GM21515 (cell line): ENCODE results near the gene CDS2.

ENCODE experiments used
- ATAC-seq: cut with Tn5 transposase; IDR thresholded peaks from one replicate; pipeline ENCODE4 v1.9.1; 2021; ENCODE audit not compliant: unreplicated experiment

CDS2 gene

DNA sequence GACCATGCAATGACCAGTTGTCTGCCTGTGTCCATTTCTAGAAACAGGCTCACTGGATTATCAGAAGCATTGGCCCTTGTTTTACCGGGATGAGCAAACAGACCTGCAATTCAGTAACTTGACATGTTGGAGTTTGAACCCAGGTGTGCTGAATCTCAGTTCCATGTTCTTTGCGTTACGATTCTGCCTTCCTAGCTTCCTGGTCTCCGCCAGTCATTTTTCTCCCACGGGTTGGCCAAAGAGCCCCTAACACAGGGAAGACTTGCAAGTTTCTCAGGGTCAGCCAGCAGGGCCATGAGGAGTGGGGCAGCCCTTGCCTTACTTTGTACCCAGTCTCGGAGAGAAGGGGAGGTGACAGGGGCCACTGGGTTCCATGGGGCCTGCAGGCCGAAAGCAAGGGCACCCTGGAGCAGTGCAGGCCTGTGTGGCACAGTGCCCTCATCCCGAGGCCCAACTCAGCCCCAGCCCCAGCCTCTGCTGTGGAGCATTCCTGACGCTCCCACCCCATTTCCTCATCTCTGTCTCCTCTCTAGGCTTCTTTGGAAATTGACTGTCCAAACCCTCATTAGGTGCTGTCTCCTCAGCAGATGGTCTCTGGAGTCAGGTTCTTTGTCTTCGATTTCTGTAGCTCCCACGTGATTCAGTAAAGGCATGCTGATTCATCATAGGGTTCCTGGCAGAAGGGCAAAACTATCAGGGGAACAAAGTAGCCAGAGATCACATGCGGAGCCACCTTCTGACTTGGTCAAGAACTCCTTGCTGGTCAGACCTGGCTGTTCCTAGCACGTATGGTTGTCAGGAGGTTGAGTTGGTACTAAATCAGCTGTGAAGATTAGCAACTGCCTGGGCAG lies 23.6 kb downstream of the CDS2 start:
- ATAC-seq = no peak

DNA sequence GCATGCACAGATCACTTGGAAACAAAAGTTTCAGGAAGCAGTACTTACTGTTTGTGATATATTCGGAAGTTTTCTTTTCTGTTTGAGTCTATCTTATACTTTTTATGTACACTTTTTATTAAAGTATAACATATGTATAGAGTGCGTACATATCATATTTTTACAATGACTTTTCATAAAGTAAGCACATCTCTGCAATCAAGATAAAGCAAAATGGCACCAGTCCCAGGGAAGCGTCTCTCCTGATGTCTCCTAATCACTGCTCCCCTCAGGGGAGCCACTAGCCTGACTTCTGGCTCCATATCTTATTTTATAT lies 26.3 kb downstream of the CDS2 start:
- no peak for ATAC-seq

DNA sequence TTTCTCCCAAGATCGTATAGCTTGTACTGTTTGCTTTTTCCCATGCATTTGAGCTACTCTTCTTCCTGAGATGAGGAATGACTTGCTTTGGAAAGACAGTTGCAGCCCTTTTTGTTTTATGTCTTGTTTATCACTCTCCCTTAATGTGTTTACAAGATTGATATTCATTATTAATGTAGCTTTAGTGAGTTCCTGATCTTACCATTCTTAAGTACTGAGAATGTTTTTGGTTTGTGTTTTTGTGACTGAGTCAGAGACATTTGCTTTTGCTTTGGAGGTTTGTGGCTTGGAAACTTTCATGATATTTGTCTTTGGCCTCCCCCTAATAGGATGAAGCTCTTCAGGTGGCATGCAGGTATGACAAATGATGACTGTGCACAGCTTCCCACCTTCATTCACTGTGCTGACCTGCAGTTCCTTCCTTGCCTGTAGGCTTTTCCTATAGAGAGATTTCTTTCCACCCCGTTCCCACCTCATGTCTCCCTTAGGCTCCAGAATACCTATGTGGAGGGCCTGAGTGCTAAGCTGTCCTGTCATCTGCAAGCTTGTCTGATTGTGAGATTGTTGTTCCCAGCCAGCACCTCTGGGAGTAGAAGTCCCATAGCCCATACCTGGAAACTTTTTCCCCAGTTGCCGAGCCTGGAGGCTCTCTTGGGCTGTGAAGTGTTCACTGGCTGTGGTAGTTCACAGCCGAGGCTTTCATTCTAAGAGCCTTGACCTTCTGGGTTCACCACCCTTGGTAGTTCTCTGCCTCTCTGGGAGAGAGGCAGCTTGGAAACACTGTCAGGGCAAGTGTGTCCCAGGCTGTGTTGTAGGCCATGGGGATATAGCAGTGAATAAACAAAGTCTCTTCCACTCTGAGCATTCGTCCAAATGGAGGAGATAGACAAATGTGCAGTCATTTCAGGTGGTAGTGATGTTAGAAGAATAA lies 27.1 kb downstream of the CDS2 start:
- no peak for ATAC-seq

DNA sequence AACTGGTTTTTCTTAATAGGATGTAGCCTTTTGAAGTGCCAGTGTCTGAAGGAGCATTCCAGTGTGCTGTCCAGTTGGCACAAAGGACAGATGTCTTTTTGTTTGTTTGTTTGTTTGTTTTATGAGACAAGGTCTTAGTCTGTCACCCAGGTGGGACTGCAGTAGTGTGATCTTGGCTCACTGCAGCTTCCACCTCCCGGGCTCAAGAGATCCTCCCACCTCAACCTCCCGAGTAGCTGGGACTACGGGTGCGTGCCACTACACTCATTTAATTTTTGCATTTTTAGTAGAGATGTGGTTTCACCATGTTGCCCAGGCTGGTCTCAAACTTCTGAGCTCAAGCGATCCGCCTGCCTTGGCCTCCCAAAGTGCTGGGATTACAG lies 27.7 kb downstream of the CDS2 start:
- no peak for ATAC-seq

DNA sequence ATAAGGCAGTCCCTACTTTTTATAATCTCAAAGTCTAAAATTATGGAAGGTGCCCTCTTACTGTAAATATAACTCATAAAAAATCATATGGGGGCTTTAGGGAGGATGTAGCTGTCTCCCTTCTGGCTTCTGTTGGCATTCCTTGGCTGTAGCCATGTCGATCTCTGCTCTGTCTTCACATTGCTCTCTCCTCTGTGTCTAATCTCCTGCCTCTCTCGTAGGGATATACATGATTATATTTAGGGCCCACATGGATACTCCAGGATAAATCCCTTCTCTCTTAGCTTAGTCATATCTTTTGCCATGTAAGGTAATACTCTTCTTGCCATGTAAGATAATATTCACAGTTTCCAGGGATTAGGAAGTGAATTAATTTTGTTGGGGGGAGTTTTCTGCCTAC lies 28.6 kb downstream of the CDS2 start:
- no peak for ATAC-seq

DNA sequence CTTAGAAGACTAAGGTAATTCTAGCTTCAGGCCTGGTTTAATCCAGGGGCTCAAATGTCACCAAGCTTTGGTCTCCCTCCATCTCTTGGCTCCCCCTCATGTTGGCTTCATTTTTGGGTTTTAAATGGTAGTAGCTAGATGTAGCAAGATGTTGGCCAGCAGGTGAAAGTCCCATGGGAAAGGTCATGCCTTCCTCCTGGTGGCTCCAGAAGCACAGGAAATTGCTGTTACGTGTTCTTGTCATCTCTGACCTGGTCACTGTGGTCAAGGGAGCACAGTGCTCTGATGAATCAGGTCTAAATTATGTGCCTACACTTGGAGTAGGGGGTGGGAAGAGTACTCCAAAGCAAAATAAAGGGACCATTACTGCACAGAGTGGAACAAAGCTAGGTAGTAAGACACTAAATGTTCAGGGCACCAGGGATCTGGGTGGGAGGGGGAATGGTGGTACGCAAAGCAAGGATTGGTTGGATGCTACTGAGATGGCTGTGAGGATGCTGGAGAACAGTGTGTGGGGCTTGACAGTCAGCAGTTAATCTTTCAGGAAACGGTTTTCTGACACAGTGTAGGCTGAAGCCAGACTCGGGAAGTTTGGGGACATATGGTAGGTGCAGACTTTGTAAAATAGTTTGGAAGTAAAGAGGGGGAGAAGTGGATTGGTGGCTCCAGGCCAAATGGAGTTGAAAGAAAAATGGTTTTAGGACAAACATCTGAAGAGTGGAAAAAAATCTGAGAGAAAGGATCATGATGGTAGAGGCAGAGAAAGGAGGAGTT lies 30.1 kb downstream of the CDS2 start:
- no peak for ATAC-seq

DNA sequence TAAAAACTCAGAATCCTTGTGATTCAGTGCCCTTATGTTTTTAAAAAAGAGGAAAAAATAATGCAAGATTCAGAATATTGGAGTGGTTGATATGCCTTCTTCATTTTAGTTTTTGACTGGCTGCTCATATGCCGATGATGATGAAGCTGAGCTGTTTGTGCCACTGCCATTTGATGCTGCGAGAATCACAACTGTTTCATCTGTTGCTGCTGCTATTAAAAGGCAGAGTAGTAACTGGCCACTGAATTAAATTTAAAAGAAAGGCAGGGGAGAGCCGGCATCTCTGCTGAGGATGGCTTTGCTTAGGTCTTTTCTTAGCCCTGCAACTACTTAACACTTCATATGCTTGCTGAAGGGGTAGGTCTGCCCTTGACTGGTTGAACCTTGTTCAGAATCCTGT lies 33.1 kb downstream of the CDS2 start:
- ATAC-seq = no peak

DNA sequence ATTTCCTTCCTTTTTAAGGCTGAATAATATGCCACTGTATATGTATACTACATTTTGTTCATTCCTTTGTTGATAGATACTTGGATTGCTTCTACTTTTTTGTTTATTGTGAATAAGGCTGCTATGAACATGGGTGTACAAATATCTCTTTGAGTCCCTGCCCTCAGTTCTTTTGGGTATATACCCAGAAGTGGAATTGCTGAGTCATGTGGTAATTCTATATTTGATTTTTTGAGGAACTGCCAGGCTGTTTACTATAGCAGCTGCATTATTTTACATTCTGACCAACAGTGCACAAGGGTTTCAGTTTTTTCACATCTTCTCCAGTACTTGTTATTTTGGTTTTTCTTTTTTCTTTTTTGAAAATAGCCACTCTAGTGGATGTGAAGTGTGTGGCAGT lies 34.1 kb downstream of the CDS2 start:
- ATAC-seq = no peak

DNA sequence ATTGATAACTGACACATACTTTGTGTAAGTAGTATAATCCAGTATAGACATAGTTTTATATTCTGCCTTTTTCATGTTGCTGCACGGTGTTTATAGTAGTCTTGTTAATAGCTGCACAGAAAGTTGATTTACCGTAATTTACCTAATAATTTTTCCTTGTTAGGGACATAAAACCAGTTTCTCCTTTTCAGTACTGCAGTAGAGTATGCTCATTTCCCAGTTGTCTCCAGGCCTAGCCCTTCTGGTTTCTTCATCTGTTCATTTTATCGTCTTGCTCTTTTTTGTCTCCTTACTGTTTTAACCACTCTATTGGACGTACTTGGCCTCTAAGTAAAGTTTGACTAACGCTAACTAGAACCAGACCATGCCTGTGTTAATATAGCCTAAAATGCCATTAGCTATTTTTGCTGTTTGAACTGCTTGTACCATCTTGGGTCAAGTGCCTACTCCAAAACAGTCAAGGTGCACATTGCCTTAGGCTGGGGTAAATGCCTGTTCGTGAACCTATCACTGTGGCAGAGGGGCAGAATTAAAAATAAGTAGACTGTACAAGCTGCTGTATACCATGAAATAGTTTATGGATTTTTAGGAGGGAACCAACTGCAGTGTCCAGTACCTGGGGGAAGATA lies 34.8 kb downstream of the CDS2 start:
- ATAC-seq = no peak

DNA sequence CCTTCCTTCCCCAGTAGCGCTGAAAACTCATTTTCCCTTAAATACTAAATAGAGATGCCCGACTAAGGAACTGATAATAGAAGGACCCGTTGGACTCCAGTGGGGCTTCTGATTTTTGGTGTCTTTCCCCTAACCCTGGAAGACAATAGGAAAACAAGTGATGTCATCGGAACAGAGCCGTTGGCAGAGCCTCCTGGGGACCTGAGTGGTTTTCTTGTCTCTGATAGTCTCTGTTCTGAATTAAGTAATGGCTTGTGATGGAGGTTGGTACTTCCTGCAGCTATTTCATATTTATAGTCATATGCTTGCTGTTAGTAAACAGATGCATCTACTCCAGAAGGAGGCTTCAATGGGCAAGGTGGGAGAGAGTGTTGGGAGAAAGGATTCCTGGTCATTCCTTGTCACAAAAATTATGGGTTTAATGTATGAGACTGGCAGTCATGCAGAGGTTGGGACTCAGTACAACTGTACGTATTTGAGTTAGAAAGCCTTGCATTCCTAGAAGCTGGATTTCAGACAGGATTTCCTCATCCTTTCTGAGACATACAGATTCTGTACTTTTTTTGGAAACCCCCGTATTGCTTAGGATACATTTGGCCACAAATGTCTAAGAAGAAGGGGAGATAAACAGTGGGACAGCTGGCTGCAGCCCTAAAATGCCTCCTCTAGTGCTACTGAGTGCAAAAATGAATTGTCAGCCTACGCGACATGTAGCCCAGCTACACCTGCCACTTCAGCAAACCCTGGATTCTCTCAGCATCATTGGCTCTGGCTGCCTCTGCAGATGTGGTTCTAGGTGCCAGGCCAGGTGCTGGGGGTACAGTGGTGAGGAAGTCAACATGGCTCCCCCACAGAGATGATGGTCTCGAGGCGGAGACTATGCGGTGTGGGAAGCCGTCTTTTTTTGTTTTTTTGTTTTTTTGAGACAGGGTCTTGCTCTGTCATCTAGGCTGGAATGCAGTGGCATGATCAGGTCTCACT lies 38.1 kb downstream of the CDS2 start:
- no peak for ATAC-seq

DNA sequence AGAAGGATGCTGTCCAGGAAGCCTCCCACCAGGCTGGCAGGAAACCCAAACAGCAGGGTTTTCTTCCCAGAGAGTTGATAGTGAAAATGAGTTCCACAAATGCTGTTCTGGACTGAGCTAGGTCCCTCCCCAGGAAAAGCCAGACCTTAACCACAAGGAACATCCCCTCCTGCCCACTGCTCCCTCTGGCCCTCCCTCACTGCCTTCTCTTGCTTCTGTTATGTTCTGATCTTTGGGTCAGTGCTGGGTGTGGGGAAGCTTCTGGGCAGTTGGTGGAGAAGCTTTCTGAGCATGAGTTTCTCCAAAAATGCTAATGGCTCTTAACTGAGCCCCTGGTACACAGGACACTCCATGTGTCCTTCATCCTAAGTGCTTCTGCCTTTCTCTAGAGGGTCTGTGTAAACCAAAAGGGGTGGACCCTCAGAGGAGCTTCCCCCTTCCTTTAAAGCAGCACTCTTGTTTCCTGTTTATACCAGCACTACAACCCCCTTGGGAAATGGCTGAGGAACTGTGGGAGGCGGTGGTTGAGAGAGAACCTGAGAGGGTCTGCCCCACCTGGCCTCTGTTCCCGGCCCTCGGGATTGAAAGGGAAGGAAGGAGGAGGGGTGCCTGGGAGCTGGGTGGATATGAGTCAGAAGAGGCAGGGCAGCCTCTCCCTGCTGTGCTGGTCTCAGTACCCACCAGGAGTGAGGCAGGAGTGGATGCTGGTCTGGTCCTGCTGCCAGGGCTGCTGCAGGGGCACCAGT lies 42.0 kb downstream of the CDS2 start:
- no peak for ATAC-seq

DNA sequence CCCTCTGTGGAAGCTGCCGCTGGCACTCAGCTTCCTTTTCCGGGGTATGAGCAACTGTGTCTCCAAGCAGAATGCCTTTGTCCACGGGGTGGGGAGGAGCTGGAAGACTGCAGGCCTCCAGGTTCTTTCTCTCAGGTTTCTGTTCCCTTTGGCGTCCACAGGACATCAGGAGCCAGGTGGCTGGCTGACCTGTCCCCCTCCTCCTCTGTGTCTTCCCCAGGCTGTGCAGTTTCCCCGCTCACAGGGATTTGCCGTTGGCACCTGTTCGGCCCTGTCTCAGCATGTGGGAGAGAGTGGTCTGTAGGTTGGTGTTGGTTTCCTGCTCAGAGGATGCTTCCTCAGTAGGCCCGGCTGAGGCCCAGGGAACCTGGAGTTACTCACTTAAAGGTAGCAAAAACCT lies 43.5 kb downstream of the CDS2 start:
- ATAC-seq = no peak

DNA sequence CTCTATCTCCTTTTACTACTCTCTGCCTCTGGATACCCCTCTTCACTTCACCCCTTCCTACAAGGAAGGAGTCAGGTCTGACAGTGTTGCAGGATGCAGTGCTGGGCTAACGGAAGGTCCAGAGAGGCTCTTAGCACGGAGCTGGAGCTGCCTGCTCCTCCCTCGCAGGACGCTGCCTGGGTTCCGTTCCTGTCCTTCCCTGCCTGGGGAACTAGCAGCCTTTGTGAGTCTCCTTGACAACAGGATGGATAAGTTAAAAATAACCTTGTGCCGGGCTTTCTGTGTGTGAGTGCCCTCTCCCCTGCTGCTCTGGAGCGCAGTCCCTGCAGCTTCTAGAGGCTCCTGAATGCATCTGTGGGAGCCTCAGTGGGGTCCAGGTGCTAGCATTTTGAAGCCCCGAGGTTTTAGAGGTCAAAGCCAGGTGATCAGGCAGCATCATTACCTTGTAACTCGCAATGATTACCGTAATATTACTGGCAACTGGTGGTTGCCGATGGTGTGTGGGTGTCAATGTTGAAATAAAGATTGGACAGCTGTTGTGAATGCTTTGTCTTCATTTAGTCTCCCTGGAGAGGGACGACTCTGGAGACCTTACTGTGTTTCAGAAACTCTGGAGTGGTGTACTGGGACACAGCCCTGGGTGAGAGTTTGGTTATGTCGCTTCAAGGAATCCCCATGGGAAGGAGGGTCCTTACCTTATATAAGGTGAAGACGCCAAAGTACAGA lies 44.4 kb downstream of the CDS2 start:
- peak; percentile 4 for ATAC-seq

DNA sequence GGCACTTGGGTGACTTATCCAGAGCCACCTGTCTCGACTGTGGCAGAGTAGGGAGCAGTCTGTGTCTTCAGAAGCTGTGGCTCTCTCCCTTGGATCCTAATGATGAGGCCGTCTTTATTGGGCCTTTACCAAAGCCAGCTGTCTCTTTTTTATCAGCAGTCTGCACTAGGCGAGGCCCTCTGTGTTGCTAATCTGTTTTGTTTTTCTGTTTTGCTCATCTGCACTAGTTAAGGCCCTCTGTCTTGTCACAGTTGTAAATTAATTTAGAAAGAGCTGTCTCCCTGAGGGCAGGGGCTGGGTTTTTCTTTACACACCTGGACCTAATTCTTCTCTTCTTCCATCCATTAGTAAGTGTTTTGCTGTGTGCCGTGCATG lies 45.0 kb downstream of the CDS2 start:
- ATAC-seq = peak; percentile 42

DNA sequence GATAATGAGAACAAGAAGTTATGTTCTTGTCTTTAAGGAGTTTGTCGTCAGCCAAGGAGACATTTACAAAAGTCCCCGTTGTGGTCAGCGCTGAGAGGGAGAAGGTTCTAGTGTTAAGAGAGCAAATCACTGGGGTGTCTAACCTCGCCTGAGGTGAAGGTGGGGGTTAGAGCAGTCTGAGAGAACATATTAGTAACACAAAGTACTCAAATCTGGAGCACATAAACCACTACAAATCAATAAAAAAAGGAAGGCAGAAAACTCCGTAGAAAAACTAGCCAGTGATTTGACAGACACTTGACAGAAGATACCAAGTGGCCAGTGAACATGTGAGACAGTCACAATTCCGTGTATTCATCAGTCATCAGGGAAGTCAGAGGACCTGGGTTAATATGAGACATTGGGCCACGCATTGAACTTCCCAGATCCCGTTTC lies 45.4 kb downstream of the CDS2 start:
- peak; percentile 42 for ATAC-seq

DNA sequence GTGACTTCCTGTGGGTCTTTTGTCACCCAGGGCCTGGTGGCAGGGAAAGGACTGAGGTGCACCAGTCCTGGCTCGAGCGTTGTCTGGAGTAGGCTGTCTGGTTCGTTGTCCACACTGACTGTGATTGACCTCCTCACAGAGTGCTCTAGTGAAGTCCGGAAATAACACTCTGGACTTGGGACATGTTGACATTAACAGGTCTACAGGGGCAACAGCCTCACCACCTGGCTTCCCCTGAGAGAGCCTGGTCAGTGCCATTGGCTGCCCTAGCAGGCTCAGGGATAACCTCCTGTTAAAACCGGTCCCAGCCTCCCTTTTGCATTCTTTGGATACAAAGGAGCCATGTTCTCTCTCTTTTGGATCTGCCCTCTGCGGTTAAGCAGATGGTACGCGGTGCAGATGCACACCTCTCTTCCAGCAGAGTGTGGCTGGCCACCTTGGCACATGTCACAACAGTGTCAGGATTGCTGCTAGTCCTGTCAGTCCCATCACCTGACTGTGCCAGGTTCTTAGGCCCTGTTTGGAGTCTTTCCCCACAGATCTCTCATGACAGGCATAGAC lies 46.2 kb downstream of the CDS2 start:
- no peak for ATAC-seq

DNA sequence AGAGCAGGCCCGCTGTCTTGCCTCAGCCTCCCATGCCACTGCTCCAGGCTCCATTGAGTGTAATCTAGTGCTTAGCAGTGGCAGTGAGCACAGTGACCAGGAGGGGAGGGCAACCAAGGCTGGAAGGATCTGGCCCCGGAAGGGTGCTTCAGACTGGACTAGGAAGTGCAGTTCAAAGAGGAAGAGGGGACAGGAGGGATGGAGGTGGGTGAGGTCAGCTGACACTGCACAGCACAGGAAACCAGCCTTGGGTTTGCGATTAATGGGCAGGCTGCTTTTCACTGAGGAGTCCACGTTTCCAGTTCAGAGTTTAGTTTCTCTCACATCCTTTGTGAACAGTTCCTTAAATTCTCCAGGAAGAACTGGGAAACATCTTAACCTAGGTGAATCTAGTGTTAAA lies 46.9 kb downstream of the CDS2 start:
- ATAC-seq = no peak

DNA sequence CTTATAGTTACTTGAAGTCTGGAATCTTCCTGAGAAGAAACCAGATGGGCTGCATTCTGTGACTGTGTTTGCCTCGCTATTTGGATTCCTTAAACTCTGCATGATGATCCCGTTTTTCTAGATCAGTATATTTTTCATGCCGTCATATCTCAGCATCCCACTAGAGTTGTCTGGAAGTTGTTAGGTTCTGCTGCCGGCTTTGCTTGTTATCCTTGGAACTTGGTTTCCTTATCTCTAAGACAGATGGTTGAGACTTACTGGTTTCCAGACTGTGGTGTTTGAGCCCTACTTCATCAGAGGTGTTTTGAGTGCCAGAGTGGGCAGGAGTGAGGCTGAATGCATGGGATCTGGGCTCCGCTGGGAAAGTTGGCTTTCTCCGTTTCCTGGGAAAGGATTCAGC lies 50.3 kb downstream of the CDS2 start:
- no peak for ATAC-seq
